ENCODE results near the gene SMAD3. TPM values are rescaled to one million over a fixed set of nuclear protein-coding genes. Genes with fewer than 3 reads are reported as not detected.

SMAD3 gene
- total and polyA plus RNA-seq, 10 of the 15 experiments (the other 5 are each of a cell fraction or from before 2014, with no cell fraction given), result 5.6 to 43.2 (median 16.0) TPM

DNA sequence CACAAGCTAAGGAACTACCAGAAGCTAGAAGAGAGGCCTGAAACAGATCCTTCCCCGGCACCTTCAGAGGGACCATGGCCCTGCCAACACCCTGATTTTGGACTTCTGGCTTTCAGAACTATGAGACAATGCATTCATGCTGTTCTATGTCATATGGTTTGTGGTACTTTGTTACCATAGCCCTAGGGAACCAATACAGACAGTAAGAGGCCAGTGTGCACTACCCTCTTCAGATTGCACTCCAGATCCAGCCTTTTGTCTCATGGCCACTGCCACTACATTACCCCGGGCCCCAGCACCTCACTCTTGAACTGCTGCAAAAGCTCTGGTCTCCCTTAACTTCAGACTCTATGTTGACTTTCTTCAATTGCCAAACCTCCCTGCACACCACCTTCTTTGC lies 165.1 kb downstream of the SMAD3 start:
- H3K4me1 ChIP-seq (ENCODE audit: control insufficient read depth, insufficient read depth, low read length), result no peaks in the 10 kb centered on the region
- in situ Hi-C loops (cut with MboI), result no loop called here
- DNase-seq (ENCODE audit: low read depth, low spot score) (no peak), FAIRE-seq (no peak), ATAC-seq (no peak)
- H4K20me1 ChIP-seq (ENCODE audit: control insufficient read depth, insufficient read depth), result no peaks in the 10 kb centered on the region
- intact Hi-C loops (cut with micrococcal nuclease; ENCODE audit: unreplicated experiment), result no loop called here
- no peaks in the 10 kb centered on the region for H3K9me3 ChIP-seq (replicated peaks; ENCODE audit: control insufficient read depth, insufficient read depth, low read length)
- CTCF ChIA-PET, result interaction anchor here (0.8 to 0.9 kb wide), 2 partner anchors 9 to 604 kb away, joined by 3 to 4 read pairs; no protein-coding TSS in a partner anchor
- no TSS peak for BruUV-seq (replicated peaks)
- TF ChIP-seq ETV6 (conservative IDR thresholded peaks at IDR 0.05 in 1 of 2, IDR thresholded peaks at IDR 0.05 in 1 of 2; ENCODE audit: borderline replicate concordance in 1 of 2, low read depth in 1 of 2), result no peak
- no peak for TF ChIP-seq SMARCA5 (IDR thresholded peaks at IDR 0.05)
- TF ChIP-seq REST (IDR thresholded peaks at IDR 0.05; ENCODE audit: low read depth, low read length), result no peak
- no peak for TF ChIP-seq NRF1 (conservative IDR thresholded peaks at IDR 0.05; ENCODE audit: low read depth, low read length)
- TF ChIP-seq SIN3A (IDR thresholded peaks at IDR 0.05; ENCODE audit: low read depth, low read length), result no peak
- TF ChIP-seq RFX5 (IDR thresholded peaks at IDR 0.05; ENCODE audit: low read depth, low read length), result no peak
- no peak for TF ChIP-seq NFIC (IDR thresholded peaks at IDR 0.05; ENCODE audit: low read depth, low read length)
- TF ChIP-seq GABPA (IDR thresholded peaks at IDR 0.05; ENCODE audit: low read depth), result no peak
- TF ChIP-seq ZNF622 (IDR thresholded peaks at IDR 0.05), result no peak
- TF ChIP-seq ESRRA (IDR thresholded peaks at IDR 0.05; ENCODE audit: low read length), result no peak
- no peak for TF ChIP-seq SREBF2 (IDR thresholded peaks at IDR 0.05; ENCODE audit: low read length)
- no peak for TF ChIP-seq NR2C2 (IDR thresholded peaks at IDR 0.05; ENCODE audit: borderline replicate concordance, control insufficient read depth, insufficient read length, low read depth)
- no peak for TF ChIP-seq RUNX3 (IDR thresholded peaks at IDR 0.05; ENCODE audit: low read length)
- no peak for TF ChIP-seq NR2C1 (IDR thresholded peaks at IDR 0.05)
- TF ChIP-seq, protein P1, sequence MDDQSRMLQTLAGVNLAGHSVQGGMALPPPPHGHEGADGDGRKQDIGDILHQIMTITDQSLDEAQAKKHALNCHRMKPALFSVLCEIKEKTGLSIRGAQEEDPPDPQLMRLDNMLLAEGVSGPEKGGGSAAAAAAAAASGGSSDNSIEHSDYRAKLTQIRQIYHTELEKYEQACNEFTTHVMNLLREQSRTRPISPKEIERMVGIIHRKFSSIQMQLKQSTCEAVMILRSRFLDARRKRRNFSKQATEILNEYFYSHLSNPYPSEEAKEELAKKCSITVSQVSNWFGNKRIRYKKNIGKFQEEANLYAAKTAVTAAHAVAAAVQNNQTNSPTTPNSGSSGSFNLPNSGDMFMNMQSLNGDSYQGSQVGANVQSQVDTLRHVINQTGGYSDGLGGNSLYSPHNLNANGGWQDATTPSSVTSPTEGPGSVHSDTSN (IDR thresholded peaks at IDR 0.05; ENCODE audit: insufficient replicate concordance, low read depth, low read length), result no peak
- no peak for TF ChIP-seq ZNF592 (IDR thresholded peaks at IDR 0.05)
- no peak for TF ChIP-seq BCL11A (IDR thresholded peaks at IDR 0.05; ENCODE audit: low read depth, low read length)
- H3K27me3 ChIP-seq (replicated peaks in 1 of 2; ENCODE audit: control insufficient read depth in 2 of 2, insufficient read depth in 2 of 2, low read length in 1 of 2), result no peaks in the 10 kb centered on the region
- H3K27ac ChIP-seq (ENCODE audit: control insufficient read depth, insufficient read depth), result no peak overlapping the region
- H3K79me2 ChIP-seq (ENCODE audit: control insufficient read depth, insufficient read depth, low read length), result no peaks in the 10 kb centered on the region
- SMC1A ChIA-PET (ENCODE audit: uncharacterized antibody, unreplicated experiment), result interaction anchor here (1.1 to 2.3 kb wide), 3 partner anchors 9 to 129 kb away, joined by 3 to 9 read pairs (median 9); no protein-coding TSS in a partner anchor
- no peak overlapping the region for H2AFZ ChIP-seq (ENCODE audit: control insufficient read depth, low read depth, low read length)
- RAD21 ChIA-PET (ENCODE audit: unreplicated experiment), result no interaction called here
- no peak overlapping the region for H3K9ac ChIP-seq (ENCODE audit: control insufficient read depth, insufficient read depth, low read length)
- H3K4me2 ChIP-seq (ENCODE audit: control insufficient read depth, insufficient read depth), result no peak overlapping the region
- POLR2A ChIA-PET, result no interaction called here
- 95% methylated on average over 2 of the region's 2 CpGs for WGBS (ENCODE audit: insufficient coverage, insufficient replicate concordance, low lambda C conversion rate, missing lambda C conversion rate)
- peaks cover 2 to 14% of the 10 kb centered on the region in 2 experiments for H3K36me3 ChIP-seq (ENCODE audit: control insufficient read depth in 2 of 2, insufficient read depth in 2 of 2, low read length in 1 of 2)
- no peak overlapping the region for H3K4me3 ChIP-seq
